ENCODE results near the gene PYGO2.
"Not testable (repeated sequence)": the region's sequence is repeated elsewhere in the genome, so short reads cannot be mapped to it uniquely, and the experiment has no call there.

The PYGO2 gene

DNA sequence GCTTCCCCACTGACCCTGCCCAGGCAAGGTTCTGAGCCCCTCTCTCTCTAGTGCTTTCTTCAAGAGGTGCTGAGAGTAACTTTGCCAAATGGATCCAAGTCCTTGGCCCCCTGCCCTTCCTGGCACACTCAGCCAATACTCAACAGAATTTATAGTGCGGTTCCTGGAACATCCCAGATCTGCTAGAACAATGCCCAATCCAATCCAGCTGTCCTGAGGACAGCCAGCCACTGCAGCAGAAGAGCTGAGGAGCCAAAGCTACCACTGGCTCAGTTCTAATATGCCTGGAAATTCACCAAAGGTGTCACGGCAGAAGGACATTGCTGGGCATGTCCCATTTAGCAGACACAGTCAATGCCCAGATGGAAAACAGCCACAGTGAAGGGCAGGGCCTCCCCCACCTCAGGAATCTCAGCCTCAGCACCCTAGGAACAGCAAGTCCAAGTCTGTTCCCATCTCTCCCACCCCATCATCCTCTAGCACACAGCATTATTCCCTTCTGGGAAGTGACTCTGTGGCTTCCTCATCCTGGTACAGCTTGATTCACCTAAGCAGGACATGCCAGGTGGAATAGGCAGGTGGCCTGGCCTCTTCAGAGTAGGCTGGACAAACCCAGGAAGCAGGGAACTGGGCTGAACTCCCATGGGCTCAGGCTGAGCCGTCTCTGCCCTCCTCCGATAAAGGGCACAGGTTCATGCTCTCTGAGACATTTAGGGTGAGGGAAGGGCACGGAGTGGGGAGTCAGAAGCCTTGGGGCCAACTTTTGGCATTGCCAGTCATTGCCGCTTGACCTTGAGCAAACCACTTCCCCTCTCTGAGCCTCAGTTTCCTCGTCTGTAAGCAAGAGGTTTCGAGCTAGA lies 49.7 kb downstream of the PYGO2 start:
- no peak for DNase-seq (ENCODE audit: low read depth in 2 of 2, low spot score in 1 of 2)

DNA sequence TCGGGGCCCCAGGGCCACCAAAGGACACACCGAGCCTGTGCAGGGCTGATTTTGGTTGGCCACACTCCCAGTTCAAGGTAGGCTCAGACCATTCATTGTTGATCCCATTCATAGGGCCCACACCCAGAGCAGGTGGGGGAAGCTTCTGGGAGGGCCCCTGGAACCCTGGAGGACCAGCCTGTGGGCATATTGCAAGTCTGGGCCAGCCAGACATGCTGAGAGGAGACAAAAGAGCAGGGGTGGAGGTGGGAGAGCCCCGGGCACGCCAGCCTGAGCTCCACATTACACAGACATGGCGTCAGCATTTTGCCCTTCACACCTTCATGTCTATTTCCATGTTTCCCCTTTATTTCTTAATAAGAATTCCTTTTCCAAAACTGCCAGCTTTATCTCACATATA lies 50.7 kb downstream of the PYGO2 start:
- no peak for DNase-seq (ENCODE audit: low read depth in 2 of 2, low spot score in 1 of 2)

DNA sequence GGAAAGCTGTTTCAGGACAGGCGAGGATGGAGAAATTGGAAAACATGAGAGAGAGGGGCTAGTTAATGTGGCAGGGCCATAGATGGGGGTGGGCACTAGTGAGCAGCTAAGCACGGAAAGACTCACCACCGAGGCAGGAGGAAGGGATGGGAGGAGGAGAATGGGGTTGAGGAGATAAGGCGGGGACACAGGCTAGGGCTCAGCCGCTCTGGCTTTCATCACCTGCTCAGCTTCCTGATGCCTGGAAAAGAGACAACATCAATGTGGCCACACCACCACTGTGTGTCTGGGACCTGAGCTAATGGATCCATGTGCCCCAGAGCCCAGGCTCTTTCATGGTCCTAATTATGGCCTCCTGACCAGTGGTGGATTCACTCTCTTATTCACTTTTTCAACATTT lies 52.6 kb downstream of the PYGO2 start:
- no peak for DNase-seq (ENCODE audit: low read depth in 2 of 2, low spot score in 1 of 2)

DNA sequence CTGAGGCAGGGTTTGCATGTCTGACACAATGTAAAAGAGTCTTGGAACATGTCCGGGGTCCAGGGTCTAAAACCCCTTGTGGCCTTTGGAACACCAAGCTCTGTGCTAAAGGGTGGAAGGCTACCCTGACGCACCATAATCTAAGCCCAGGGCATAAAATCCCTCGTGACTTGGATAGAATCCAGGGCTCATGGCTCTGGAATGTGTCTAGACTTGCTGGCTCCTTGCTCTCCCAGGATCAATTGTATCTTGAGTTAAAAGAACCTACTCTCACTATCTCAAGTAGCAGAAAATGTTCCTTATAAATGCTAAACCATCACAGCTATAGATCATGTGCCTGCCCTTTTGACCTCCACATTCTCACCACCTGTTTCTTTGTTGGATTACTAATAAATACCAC lies 53.5 kb downstream of the PYGO2 start:
- DNase-seq (ENCODE audit: low read depth in 2 of 2, low spot score in 1 of 2), result not testable (repeated sequence)

Measured in stimulated activated CD8-positive, alpha-beta memory T cell treated with anti-CD3 and anti-CD28 coated beads, Interleukin-4, amount 100 ng/mL, for 1 hour (primary cell).